Measurements from ENCODE around the gene CCDC183.
"Not testable (repeated sequence)": the region's sequence is repeated elsewhere in the genome, so short reads cannot be mapped to it uniquely, and the experiment has no call there.

DNA sequence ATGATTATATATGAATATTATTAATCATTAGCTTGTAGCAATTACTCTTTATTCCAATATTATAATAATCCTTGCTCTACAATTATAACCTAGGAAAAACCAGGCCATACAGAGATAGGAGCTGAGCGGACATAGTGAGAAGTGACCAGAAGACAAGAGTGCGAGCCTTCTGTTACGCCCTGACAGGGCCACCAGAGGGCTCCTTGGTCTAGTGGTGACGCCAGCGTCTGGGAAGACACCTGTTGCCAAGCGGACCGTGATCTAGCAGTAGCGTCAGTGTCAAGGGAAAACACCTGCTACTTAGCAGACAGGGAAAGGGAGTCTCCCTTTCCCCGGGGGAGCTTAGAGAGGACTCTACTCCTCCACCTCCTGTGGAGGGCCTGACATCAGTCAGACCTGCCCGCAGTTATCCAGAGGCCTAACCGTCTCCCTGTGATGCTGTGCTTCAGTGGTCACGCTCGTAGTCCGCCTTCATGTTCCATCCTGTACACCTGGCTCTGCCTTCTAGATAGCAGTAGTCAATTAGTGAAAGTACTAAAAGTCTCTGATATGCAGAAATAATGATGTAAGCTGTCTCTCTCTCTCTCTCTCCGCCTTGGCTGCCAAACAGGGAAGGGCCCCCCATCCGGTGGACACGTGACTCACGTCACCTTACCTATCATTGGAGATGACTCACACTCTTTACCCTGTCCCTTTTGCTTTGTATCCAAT lies 29.6 kb upstream of the CCDC183 start:
- TF ChIP-seq, protein P1, sequence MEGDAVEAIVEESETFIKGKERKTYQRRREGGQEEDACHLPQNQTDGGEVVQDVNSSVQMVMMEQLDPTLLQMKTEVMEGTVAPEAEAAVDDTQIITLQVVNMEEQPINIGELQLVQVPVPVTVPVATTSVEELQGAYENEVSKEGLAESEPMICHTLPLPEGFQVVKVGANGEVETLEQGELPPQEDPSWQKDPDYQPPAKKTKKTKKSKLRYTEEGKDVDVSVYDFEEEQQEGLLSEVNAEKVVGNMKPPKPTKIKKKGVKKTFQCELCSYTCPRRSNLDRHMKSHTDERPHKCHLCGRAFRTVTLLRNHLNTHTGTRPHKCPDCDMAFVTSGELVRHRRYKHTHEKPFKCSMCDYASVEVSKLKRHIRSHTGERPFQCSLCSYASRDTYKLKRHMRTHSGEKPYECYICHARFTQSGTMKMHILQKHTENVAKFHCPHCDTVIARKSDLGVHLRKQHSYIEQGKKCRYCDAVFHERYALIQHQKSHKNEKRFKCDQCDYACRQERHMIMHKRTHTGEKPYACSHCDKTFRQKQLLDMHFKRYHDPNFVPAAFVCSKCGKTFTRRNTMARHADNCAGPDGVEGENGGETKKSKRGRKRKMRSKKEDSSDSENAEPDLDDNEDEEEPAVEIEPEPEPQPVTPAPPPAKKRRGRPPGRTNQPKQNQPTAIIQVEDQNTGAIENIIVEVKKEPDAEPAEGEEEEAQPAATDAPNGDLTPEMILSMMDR (conservative IDR thresholded peaks at IDR 0.05; ENCODE audit: low read length) = peak; percentile 21; the same call in 1 of the 2 replicates
- TF ChIP-seq EZH2phosphoT487 (IDR thresholded peaks at IDR 0.05; ENCODE audit: borderline replicate concordance) = not testable (repeated sequence)
